BE2C (cell line): Measurements from ENCODE around the gene RNF144B.

Source experiments
- DNase-seq: peaks from one replicate; pipeline ENCODE4 v3.0.0-alpha.2; 2020
- H3K27me3 ChIP-seq: fragments of 250-450 bp; sonication (Bioruptor Pico); 2 replicates; pipeline ENCODE4 v1.5.1; 2020; ENCODE audit warnings: mild to moderate bottlenecking
- H3K36me3 ChIP-seq: fragments of 250-450 bp; sonication (Bioruptor Pico); 2 replicates; pipeline ENCODE4 v1.5.1; 2020; ENCODE audit warnings: mild to moderate bottlenecking
- H3K4me1 ChIP-seq: fragments of 250-450 bp; sonication (Bioruptor Pico); 2 replicates; pipeline ENCODE4 v1.5.1; 2020
- H3K4me3 ChIP-seq: 2 replicates; pipeline ENCODE4 v1.5.1; 2011; ENCODE audit warnings: low read depth, low read length
- H3K9me3 ChIP-seq: fragments of 250-450 bp; sonication (Bioruptor Pico); 2 replicates; pipeline ENCODE4 v1.5.1; 2020
- CTCF ChIP-seq: IDR thresholded peaks from 2 replicates; pipeline ENCODE4 v1.5.1; 2012; ENCODE audit warnings: mild to moderate bottlenecking, low read depth, low read length

The RNF144B gene

DNA sequence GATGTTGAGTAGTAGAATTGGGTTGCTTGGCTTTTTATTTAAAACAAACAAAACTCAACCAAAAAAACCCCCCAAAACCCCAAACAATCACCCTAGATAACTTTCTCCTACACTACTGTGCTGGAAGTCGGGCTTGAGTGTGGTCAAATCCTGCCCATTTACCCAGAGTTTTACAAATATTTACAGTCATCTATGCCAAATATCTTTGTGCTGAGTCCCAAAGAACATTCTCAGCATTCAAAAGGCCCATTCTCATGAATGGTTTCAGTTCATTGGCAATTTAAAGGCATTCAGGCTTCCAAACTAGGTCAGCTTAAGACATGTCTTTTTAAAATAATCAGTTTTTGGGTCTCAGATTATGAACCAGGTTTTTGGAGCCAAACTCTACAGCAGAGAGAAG is 1.8 kb downstream of the RNF144B start:
- H3K36me3 ChIP-seq, result no peaks in the 10 kb centered on the region
- H3K27me3 ChIP-seq, result peaks cover 27% of the 10 kb centered on the region
- no peaks in the 10 kb centered on the region for H3K9me3 ChIP-seq
- H3K4me1 ChIP-seq, result no peaks in the 10 kb centered on the region
- no peak overlapping the region for H3K4me3 ChIP-seq
- DNase-seq, result no peak
- no peak for TF ChIP-seq CTCF

DNA sequence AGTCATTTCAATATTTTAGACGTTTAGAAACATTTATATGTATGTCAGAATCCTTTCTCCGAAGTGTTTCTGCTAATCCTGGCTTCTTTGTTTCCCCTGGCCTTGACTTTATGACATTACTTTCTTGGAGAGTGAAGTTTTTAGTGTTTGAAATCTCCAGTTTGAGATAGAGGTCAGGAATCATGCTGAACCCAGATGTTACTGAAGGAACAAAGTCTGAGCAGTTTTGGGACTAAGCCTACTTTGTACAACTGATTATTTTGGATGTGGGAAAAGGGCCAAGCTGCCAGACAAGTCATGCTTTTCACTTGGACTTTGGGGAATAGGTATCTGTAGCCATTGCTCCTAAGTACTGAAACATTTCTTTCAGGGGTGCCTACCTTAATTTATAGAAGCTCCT is 2.3 kb downstream of the RNF144B start:
- no peak for DNase-seq
- no peak for TF ChIP-seq CTCF
- no peaks in the 10 kb centered on the region for H3K9me3 ChIP-seq
- no peaks in the 10 kb centered on the region for H3K4me1 ChIP-seq
- no peaks in the 10 kb centered on the region for H3K36me3 ChIP-seq
- peaks cover 27% of the 10 kb centered on the region for H3K27me3 ChIP-seq
- no peak overlapping the region for H3K4me3 ChIP-seq

DNA sequence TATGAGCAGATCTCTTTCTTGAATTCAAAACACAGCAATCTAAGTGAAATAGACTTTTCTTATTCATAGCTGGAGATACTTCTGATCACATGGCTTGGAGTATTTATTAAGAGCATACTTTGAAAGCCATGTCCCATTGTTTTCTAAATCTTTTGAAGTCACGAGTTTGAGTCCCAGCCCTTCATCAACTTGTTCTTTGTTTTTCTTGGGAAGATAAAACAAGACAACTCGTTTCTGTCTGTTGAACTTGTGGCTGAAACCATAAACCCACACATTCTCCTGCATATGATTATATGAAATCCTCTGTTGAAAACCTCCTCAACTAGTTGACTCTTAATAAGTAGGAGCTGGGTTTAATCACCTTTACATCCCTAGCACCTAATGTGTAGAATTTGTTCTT is 3.3 kb downstream of the RNF144B start:
- no peak overlapping the region for H3K4me3 ChIP-seq
- no peaks in the 10 kb centered on the region for H3K9me3 ChIP-seq
- H3K36me3 ChIP-seq, result no peaks in the 10 kb centered on the region
- TF ChIP-seq CTCF, result no peak
- H3K4me1 ChIP-seq, result no peaks in the 10 kb centered on the region
- peaks cover 27% of the 10 kb centered on the region for H3K27me3 ChIP-seq
- no peak for DNase-seq

DNA sequence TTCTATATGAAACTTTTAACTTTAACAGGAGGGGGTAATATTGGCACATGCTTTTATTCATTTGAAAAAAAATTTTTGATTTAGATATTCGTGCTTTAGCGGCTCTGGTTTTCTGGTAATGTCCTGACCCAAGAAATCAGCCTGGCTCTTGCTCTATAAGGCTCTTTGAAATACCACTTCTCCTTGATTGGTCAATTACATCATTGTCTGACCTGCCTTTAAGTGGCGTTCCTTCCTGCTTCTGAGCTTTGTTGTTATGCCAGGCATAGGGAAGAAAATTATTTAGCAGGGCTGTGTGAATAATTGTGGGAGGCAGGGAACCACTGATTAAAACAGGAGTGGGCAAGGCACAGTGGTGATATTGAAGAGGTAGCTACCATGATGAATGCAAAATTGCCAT is 3.9 kb downstream of the RNF144B start:
- H3K27me3 ChIP-seq, result peaks cover 27% of the 10 kb centered on the region
- H3K9me3 ChIP-seq, result no peaks in the 10 kb centered on the region
- H3K36me3 ChIP-seq, result no peaks in the 10 kb centered on the region
- DNase-seq, result no peak
- TF ChIP-seq CTCF, result no peak
- no peak overlapping the region for H3K4me3 ChIP-seq
- no peaks in the 10 kb centered on the region for H3K4me1 ChIP-seq

GRCh38 chr6:18392346-18392877 is 5.3 kb downstream of the RNF144B start:
- no peak for DNase-seq
- Histone ChIP-seq H3K36me3 (no peaks in the 10 kb centered on the region), H3K27me3 (peaks cover 20% of the 10 kb centered on the region), H3K4me1 (no peaks in the 10 kb centered on the region), H3K9me3 (no peaks in the 10 kb centered on the region), H3K4me3 (no peak overlapping the region)
- TF ChIP-seq CTCF, result no peak

GRCh38 chr6:18393698-18394097 is 6.5 kb downstream of the RNF144B start:
- Histone ChIP-seq H3K27me3 (peaks cover 9% of the 10 kb centered on the region), H3K36me3 (no peaks in the 10 kb centered on the region), H3K4me3 (no peak overlapping the region), H3K9me3 (no peaks in the 10 kb centered on the region), H3K4me1 (no peaks in the 10 kb centered on the region)
- no peak for TF ChIP-seq CTCF
- DNase-seq, result no peak
